HG03460 (cell line): ENCODE results near the gene SNW1.
"Not testable (repeated sequence)": the region's sequence is repeated elsewhere in the genome, so short reads cannot be mapped to it uniquely, and the experiment has no call there.

Source experiments
- ATAC-seq: cut with Tn5 transposase; IDR thresholded peaks from one replicate; pipeline ENCODE4 v1.9.1; 2021; ENCODE audit not compliant: unreplicated experiment

Gene SNW1

GRCh38 chr14:77760381-77761204 lies at the start of gene SNW1:
SNW1 (minus strand) TSS chr14:77761156; CDS start chr14:77761127, 29 bp downstream.
- peak; percentile 96 for ATAC-seq

- no peak for ATAC-seq
Measured at GRCh38 chr14:77809011-77809410, 48.1 kb upstream of the SNW1 start.

GRCh38 chr14:77808250-77808649 lies 47.3 kb upstream of the SNW1 start:
- no peak for ATAC-seq

- no peak for ATAC-seq
Measured at GRCh38 chr14:77805706-77806105, 44.8 kb upstream of the SNW1 start.

- ATAC-seq = no peak
Measured at GRCh38 chr14:77804592-77804991, 43.6 kb upstream of the SNW1 start.

- no peak for ATAC-seq
Measured at GRCh38 chr14:77800814-77801213, 39.9 kb upstream of the SNW1 start.

- ATAC-seq = peak; percentile 90
Measured at GRCh38 chr14:77799863-77800730, 39.1 kb upstream of the SNW1 start, which contains the start of gene ADCK1. ADCK1 (plus strand) TSS chr14:77800109; CDS start chr14:77818979, 18,870 bp downstream.

GRCh38 chr14:77799456-77799855 lies 38.5 kb upstream of the SNW1 start:
- ATAC-seq = peak; percentile 1

GRCh38 chr14:77794357-77794756 lies 33.4 kb upstream of the SNW1 start:
- ATAC-seq = no peak

- ATAC-seq = not testable (repeated sequence)
Measured at GRCh38 chr14:77793255-77793654, 32.3 kb upstream of the SNW1 start.

- ATAC-seq = no peak
Measured at GRCh38 chr14:77791225-77791600, 30.3 kb upstream of the SNW1 start.

GRCh38 chr14:77790566-77791224 lies 29.7 kb upstream of the SNW1 start:
- no peak for ATAC-seq

GRCh38 chr14:77786148-77786547 lies 25.2 kb upstream of the SNW1 start:
- no peak for ATAC-seq

- no peak for ATAC-seq
Measured at GRCh38 chr14:77782202-77782601, 21.2 kb upstream of the SNW1 start.

- not testable (repeated sequence) for ATAC-seq
Measured at GRCh38 chr14:77773966-77774365, 13.0 kb upstream of the SNW1 start.

- ATAC-seq = not testable (repeated sequence)
Measured at GRCh38 chr14:77768442-77769069, 7.6 kb upstream of the SNW1 start.

GRCh38 chr14:77763978-77764377 lies 3.0 kb upstream of the SNW1 start:
- no peak for ATAC-seq

- ATAC-seq = no peak
Measured at GRCh38 chr14:77763316-77763715, 2.4 kb upstream of the SNW1 start.

GRCh38 chr14:77761205-77761931 lies 412 bp upstream of the SNW1 start:
- ATAC-seq = peak; percentile 22
